ENCODE measurements around the gene ACSL1. TPM values are rescaled to one million over a fixed set of nuclear protein-coding genes. Genes with fewer than 3 reads are reported as not detected.

ACSL1 gene
- total and polyA plus RNA-seq, 9 of the 15 experiments (the other 6 are each of a cell fraction or from before 2014, with no cell fraction given): 6.7 to 24.1 (median 15.0) TPM

DNA sequence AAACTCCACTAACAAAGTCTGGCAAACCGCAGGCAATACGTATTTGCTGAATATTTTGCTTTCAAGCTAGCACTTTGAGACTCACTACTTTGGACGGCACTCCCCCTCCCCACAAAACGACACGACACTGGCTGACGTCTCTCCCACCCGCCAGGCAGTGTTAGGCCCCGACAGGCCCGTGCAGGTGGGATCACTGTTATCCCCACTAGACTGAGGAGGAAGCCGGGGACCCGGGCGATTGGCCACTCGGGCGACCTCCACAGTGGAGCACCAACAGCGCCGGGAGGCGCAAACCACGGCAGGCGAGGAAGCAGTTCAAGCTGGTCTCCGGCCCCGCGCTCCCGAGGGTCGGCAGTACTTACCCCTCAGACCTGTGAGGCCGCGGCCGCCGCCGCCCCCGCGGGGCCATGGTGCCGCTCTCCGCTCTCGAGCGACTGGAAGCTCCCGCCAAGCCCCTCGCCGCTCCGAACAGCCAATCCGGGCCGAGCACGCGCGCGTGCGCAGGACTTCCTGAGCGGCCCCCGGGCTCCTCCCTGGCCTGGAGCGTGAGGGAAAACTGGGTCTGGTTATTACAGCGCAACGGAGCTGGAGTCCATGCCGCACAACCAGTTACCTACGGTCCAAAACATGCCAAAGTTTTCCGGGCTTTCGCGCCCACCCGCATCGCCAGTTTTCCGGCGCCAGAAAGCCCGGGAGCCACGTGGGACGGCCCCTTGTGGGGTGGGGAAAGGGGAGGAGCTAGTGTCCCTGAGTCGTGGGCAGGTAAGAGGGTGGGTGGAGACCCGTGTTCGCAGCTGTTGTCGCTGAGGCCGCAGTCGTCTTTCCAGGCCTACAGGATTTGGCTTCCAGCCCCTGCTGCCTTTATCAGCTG lies 91.9 kb downstream of the ACSL1 start, which contains the start of gene CENPU (continued):
- TF ChIP-seq, protein P1, sequence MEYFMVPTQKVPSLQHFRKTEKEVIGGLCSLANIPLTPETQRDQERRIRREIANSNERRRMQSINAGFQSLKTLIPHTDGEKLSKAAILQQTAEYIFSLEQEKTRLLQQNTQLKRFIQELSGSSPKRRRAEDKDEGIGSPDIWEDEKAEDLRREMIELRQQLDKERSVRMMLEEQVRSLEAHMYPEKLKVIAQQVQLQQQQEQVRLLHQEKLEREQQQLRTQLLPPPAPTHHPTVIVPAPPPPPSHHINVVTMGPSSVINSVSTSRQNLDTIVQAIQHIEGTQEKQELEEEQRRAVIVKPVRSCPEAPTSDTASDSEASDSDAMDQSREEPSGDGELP (CRISPR knock-in tag; IDR thresholded peaks at IDR 0.05; ENCODE audit: borderline replicate concordance): peak; percentile 99
- TF ChIP-seq FOXM1 (IDR thresholded peaks at IDR 0.05; ENCODE audit: low read depth) (peak; percentile 97), FOXM1 (CRISPR knock-in tag; IDR thresholded peaks at IDR 0.05; ENCODE audit: low read depth) (no peak), ZNF184 (CRISPR knock-in tag; IDR thresholded peaks at IDR 0.05) (no peak), ESRRA (IDR thresholded peaks at IDR 0.05; ENCODE audit: borderline replicate concordance, low read depth) (peak; percentile 77; the same call in 1 of the 2 replicates), NBN (IDR thresholded peaks at IDR 0.05; ENCODE audit: low read depth) (peak; percentile 93; the same call in 1 of the 2 replicates), STAT5A (IDR thresholded peaks at IDR 0.05; ENCODE audit: borderline replicate concordance, low read length) (peak; percentile 62; the same call in 1 of the 2 replicates), GABPB2 (CRISPR knock-in tag; conservative IDR thresholded peaks at IDR 0.05) (no peak), PRMT5 (CRISPR knock-in tag; IDR thresholded peaks at IDR 0.05) (no peak), ZNF830 (CRISPR knock-in tag; IDR thresholded peaks at IDR 0.05) (0 out of 2 replicates have a peak, but pooled peaks have one; percentile 36), BRD4 (IDR thresholded peaks at IDR 0.05) (no peak), MYBL2 (IDR thresholded peaks at IDR 0.05; ENCODE audit: low read depth) (no peak), MYBL2 (CRISPR knock-in tag; IDR thresholded peaks at IDR 0.05; ENCODE audit: borderline replicate concordance) (no peak), TAL1 (IDR thresholded peaks at IDR 0.05) (peak; percentile 4; the same call in 1 of the 2 replicates), PHB2 (IDR thresholded peaks at IDR 0.05; ENCODE audit: low read depth) (no peak), ZNF134 (CRISPR knock-in tag; conservative IDR thresholded peaks at IDR 0.05) (no peak), ZNF146 (CRISPR knock-in tag; IDR thresholded peaks at IDR 0.05; ENCODE audit: unreplicated experiment) (no peak), NFE2L1 (tag; IDR thresholded peaks at IDR 0.05; ENCODE audit: borderline replicate concordance, low read depth) (no peak), NEUROD1 (IDR thresholded peaks at IDR 0.05; ENCODE audit: borderline replicate concordance, low read depth, low read length, partially characterized antibody) (peak; percentile 100), EWSR1 (IDR thresholded peaks at IDR 0.05; ENCODE audit: borderline replicate concordance, low read depth, partially characterized antibody) (no peak)
- TF ChIP-seq, protein P2, sequence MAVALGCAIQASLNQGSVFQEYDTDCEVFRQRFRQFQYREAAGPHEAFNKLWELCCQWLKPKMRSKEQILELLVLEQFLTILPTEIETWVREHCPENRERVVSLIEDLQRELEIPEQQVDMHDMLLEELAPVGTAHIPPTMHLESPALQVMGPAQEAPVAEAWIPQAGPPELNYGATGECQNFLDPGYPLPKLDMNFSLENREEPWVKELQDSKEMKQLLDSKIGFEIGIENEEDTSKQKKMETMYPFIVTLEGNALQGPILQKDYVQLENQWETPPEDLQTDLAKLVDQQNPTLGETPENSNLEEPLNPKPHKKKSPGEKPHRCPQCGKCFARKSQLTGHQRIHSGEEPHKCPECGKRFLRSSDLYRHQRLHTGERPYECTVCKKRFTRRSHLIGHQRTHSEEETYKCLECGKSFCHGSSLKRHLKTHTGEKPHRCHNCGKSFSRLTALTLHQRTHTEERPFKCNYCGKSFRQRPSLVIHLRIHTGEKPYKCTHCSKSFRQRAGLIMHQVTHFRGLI (CRISPR knock-in tag; IDR thresholded peaks at IDR 0.05): no peak
- TF ChIP-seq, protein P3, sequence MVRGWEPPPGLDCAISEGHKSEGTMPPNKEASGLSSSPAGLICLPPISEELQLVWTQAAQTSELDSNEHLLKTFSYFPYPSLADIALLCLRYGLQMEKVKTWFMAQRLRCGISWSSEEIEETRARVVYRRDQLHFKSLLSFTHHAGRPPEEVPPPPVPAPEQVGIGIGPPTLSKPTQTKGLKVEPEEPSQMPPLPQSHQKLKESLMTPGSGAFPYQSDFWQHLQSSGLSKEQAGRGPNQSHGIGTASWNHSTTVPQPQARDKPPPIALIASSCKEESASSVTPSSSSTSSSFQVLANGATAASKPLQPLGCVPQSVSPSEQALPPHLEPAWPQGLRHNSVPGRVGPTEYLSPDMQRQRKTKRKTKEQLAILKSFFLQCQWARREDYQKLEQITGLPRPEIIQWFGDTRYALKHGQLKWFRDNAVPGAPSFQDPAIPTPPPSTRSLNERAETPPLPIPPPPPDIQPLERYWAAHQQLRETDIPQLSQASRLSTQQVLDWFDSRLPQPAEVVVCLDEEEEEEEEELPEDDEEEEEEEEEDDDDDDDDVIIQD (CRISPR knock-in tag; IDR thresholded peaks at IDR 0.05): no peak
- TF ChIP-seq, protein P4, sequence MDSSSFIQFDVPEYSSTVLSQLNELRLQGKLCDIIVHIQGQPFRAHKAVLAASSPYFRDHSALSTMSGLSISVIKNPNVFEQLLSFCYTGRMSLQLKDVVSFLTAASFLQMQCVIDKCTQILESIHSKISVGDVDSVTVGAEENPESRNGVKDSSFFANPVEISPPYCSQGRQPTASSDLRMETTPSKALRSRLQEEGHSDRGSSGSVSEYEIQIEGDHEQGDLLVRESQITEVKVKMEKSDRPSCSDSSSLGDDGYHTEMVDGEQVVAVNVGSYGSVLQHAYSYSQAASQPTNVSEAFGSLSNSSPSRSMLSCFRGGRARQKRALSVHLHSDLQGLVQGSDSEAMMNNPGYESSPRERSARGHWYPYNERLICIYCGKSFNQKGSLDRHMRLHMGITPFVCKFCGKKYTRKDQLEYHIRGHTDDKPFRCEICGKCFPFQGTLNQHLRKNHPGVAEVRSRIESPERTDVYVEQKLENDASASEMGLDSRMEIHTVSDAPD (CRISPR knock-in tag; IDR thresholded peaks at IDR 0.05): no peak

Data from K562 (cell line).